EH (cell line): ENCODE data around the gene FBXL3.

Experiments
- DNase-seq: peaks from one replicate; pipeline ENCODE4 v3.0.0-alpha.2; 2015; ENCODE audit warnings: low read depth

The FBXL3 gene, protein sequence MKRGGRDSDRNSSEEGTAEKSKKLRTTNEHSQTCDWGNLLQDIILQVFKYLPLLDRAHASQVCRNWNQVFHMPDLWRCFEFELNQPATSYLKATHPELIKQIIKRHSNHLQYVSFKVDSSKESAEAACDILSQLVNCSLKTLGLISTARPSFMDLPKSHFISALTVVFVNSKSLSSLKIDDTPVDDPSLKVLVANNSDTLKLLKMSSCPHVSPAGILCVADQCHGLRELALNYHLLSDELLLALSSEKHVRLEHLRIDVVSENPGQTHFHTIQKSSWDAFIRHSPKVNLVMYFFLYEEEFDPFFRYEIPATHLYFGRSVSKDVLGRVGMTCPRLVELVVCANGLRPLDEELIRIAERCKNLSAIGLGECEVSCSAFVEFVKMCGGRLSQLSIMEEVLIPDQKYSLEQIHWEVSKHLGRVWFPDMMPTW

DNA sequence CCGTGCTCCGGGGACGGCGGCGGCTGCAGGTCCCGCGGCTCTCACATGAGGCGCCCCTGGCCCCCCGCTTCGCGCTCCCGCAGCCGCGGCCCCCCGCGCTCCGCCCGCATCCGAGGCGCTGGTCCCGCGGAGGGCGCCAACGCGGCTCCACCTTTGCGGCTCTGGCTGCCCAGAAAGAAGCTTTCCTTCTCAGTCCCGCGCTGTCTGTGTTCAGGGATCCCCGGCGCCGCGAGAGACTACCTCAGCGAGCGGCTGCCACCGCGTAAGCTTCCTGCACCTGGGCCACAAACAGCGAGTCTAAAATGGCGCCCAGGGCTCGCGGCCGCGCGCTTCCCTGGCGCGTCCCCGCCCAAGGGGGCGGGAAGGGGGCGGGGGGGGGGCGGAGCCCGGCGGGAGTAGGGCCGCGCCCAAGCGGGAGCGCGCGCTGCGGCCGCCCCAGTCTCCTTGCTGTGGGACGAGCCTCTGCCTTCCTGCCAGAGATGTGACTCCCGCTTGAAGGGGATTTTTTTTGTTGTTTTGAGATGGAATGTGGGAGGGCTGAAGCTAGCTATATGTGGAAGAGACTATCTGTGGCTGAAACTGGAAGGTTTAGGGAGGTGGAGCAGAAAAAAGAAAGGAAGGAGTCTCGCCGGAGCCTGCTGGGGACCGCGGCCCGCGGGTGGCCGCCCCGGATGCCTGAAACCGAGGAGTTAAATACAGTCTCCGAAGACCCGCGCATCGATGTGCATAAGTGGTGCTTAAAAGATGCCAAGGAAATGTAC, at the start of gene FBXL3:
Gene FBXL3 (minus strand): TSS at position 299 of the 761 bp plus-strand sequence. CDS start 5,299 bp downstream, outside the sequence.
- peak; percentile 97 for DNase-seq

DNA sequence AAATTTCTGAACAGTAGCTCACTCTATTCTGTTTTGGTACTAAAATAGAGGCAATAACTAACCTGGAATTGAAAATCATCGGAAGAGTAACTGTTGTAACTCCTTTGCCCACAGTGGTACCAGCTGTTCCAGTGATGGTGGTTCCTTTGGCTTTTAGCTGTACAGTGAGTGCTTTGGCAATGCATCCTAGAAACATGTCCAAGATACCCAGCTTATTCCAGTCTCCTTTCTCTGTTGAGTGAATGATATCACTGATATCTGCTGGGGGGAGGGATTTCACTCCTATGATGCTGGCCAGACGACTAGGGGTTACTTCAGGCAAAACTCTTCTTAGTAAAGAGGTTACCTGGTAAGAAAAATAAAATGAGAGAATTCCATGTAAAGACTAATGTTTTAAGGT, 40.6 kb upstream of the FBXL3 start:
- DNase-seq = no peak

GRCh38 chr13:77065461-77066147, 38.6 kb upstream of the FBXL3 start:
- no peak for DNase-seq

GRCh38 chr13:77062097-77062496, 35.1 kb upstream of the FBXL3 start:
- DNase-seq = peak; percentile 23

GRCh38 chr13:77061362-77061761, 34.4 kb upstream of the FBXL3 start:
- DNase-seq = no peak

DNA sequence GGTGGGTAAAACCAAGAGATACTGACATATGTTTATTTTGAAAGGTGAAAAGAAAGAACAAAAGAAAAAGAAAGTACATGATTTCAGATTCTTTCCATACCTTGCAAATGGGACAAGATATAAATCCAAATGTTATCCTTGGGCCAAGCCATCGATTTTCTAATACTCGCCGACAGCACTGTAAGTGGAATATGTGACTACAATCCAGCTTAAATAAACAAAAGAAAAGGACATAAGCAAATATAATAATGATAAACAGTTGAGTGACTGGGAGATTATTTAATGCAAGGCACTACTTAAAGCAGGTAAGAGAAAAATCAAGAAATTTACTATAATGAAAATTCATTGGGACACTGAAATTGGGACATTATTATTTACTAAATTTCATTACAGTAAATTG, 29.9 kb upstream of the FBXL3 start:
- DNase-seq = no peak

- no peak for DNase-seq
Measured at GRCh38 chr13:77056382-77056781, 29.4 kb upstream of the FBXL3 start.

DNA sequence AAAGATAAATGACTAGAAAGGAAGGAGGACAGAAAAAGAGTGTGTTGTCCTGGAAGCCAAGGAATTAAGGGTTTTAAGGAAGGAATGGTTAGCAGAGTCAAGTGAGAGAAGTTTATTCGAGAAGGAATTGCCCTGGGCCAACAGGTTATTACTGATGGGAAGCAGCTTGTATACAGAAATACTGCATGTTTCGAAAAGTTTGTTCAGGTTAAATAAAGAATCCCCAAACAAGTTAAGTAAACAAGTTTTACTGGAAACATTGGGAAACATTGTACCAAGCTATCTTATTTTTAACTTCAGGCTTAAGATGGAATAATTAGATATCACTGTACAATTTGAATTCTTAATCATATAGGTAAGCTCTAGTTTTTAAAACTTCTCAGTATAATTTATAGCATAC, 28.2 kb upstream of the FBXL3 start:
- DNase-seq = no peak

DNA sequence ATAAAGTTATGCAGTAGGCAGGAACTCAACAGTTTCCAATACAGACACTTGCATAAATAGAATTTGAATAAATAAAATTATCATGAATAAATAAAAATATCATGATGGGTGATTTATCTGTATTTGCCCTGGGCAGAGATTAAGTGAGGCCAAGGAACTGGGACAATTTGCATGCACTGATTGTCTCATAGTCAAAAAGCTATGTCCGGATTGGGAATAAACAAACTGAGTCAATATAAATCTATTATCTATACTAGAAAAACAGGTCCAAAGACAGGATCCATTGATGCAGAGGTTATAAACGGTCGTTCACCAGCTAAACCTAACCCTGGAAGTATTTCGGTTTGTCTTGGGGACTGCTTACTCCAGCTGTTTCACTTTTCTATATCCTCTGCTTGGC, 26.2 kb upstream of the FBXL3 start:
- DNase-seq = no peak

DNA sequence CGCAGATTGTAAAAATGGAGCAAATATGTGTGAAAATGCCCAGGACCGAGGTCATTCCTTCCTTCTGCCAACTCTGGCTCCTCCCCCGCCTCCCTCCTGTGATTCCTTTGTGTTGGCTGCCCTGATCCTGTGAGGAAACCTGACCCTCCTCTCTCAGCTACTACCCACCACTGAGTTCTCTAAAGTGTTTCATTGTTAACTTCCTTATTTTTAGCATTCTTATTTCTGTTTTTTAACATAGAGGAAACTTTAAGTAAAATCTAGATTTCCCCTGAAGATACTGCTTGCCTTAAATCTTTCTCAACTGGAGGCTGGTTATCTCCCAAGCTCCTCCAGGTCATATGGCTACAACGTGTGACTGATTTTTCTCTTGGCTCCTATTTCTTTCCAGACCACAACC, 21.7 kb upstream of the FBXL3 start:
- DNase-seq = no peak

DNA sequence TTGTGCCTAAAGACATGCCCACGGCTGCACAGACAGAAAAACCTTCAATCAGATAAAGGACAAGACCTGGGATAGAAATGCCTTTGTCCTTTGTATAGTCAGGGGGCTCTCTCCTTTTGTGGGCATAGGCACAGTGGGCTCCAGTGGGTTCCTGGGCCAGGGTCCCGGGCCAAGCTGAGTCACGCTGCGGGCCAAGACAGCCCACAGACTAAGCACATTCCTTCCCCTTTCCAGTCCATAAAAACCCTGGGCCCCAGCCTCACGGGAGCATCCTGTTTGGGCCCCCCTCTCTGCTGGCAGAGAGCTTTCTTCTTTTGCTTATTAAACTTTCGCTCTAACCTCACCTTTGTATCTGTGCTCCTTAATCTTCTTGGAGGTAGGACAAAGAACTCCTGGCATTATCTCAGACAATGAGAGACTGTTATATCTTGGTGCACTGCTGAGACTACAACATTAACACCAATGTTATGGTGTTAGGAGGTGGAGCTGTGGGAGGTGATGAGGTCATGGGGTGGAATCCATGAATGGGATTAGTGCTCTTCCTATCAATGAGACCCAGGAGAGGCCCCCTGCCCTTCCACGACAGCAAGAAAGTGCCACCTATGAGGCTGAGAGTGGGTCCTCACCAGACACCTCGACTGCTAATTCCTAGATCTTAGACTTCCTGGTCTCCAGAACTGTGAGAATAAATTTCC, 20.8 kb upstream of the FBXL3 start:
- DNase-seq = no peak

DNA sequence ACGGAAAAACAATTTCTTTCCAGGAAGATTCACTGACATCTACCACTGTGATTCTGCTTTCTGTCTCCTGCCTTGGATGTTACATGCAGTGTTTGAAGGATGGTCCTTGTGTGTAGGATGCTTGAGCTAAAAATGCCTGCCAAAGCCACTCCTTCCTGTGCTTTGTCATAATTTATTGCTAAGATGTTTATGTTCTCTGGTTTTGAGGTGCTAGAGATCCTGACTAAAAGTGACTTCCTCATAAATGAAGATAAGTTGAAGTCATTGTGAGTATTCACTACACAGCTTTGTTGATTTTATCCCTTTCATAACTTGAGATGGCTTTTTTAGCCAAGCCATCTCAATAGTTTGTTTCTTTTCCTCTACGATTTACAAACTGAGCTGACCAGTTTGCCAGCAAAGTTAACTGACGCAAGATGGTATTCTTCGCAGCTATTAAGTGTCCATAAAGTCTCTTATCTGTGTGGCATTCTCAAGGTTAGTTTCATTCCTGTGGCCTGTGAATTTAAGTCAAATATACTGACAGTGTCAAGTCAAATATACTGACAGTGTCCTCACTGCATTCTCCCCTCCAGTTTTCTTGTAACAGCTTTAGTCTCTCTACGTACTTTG, 15.7 kb upstream of the FBXL3 start:
- DNase-seq = no peak

- no peak for DNase-seq
Measured at GRCh38 chr13:77040835-77041234, 13.9 kb upstream of the FBXL3 start.

DNA sequence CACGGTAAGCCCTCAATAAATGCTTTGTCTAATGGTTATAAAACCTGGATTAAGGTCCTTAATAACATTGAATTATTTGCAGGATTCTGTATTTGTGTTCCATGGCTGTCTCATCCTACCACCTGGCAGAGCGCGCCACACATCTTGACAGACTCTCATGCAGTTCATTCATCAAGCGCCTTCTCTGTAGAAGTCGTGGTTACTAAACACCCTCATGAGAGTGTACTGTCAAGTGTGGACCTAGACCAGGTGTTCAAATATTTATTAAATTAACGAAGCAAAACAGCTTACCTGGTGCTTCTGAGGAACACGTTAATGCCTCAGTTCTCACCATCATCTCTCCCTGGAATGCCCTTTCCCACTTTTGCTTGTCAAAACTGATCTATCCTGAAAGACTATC, 13.1 kb upstream of the FBXL3 start:
- no peak for DNase-seq

- no peak for DNase-seq
Measured at GRCh38 chr13:77038907-77039480, 12.0 kb upstream of the FBXL3 start.

- no peak for DNase-seq
Measured at GRCh38 chr13:77036279-77036678, 9.3 kb upstream of the FBXL3 start.

DNA sequence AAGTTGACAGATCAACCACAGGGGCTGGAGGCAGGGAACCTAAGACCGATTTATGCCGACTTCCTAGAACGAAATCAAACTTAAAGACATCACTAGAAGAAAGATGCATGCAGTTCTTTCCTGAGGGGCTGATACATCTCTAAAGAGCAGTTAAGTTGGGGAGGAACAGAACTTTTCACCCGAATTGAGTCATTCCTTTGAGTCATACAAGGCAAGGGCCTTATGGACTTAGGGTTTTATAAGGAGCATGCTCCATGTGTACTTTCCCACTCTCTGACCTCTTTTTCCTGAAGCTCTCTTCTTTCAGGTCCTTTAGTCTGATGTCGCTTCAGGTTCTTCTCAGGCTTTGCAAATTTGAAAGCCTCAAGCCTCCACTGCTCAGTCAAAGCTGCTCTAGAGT, 7.9 kb upstream of the FBXL3 start:
- DNase-seq = peak; percentile 54

GRCh38 chr13:77033717-77034302, 6.9 kb upstream of the FBXL3 start:
- no peak for DNase-seq

GRCh38 chr13:77031656-77032243, 4.8 kb upstream of the FBXL3 start:
- no peak for DNase-seq

- no peak for DNase-seq
Measured at GRCh38 chr13:77029436-77029835, 2.5 kb upstream of the FBXL3 start.

DNA sequence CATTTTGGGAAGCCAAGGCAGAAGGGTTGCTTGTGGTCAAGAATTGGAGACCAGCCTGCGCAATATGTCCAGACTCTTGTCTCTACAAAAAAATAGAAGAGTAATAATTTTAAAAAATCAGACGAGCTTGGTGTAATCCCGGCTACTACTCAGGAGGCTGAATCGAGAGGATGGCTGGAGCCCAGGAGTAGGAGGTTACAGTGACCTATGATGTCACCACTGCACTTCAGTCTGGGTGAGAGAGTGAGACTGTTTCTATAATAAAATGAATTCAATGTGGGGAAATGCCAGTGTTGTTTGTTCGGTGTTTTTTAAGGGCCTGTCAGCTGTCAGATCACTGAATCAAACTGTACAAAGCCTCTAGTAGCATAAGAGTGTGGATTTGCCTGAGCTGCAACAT, 1.2 kb upstream of the FBXL3 start:
- peak; percentile 53 for DNase-seq
